Measurements from ENCODE around the gene PRUNE2.

DNA sequence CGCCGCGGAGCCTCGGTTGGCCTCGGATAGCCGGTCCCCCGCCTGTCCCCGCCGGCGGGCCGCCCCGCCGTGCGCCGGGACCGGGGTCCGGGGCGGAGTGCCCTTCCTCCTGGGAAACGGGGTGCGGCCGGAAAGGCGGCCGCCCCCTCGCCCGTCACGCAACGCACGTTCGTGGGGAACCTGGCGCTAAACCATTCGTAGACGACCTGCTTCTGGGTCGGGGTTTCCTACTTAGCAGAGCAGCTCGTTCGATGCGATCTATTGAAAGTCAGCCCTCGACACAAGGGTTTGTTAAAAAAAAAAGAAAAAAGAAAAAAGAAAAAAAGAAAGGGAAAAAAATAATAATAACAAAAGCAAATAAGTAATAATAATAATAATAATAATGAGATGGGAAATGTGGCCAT lies 334.2 kb downstream of the PRUNE2 start:
- TF ChIP-seq, protein P1, sequence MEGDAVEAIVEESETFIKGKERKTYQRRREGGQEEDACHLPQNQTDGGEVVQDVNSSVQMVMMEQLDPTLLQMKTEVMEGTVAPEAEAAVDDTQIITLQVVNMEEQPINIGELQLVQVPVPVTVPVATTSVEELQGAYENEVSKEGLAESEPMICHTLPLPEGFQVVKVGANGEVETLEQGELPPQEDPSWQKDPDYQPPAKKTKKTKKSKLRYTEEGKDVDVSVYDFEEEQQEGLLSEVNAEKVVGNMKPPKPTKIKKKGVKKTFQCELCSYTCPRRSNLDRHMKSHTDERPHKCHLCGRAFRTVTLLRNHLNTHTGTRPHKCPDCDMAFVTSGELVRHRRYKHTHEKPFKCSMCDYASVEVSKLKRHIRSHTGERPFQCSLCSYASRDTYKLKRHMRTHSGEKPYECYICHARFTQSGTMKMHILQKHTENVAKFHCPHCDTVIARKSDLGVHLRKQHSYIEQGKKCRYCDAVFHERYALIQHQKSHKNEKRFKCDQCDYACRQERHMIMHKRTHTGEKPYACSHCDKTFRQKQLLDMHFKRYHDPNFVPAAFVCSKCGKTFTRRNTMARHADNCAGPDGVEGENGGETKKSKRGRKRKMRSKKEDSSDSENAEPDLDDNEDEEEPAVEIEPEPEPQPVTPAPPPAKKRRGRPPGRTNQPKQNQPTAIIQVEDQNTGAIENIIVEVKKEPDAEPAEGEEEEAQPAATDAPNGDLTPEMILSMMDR (IDR thresholded peaks at IDR 0.05; ENCODE audit: insufficient read depth, low read length) = no peak
- no peak for TF ChIP-seq POLR2AphosphoS5 (IDR thresholded peaks at IDR 0.05; ENCODE audit: low read depth)
- TF ChIP-seq, protein P2, sequence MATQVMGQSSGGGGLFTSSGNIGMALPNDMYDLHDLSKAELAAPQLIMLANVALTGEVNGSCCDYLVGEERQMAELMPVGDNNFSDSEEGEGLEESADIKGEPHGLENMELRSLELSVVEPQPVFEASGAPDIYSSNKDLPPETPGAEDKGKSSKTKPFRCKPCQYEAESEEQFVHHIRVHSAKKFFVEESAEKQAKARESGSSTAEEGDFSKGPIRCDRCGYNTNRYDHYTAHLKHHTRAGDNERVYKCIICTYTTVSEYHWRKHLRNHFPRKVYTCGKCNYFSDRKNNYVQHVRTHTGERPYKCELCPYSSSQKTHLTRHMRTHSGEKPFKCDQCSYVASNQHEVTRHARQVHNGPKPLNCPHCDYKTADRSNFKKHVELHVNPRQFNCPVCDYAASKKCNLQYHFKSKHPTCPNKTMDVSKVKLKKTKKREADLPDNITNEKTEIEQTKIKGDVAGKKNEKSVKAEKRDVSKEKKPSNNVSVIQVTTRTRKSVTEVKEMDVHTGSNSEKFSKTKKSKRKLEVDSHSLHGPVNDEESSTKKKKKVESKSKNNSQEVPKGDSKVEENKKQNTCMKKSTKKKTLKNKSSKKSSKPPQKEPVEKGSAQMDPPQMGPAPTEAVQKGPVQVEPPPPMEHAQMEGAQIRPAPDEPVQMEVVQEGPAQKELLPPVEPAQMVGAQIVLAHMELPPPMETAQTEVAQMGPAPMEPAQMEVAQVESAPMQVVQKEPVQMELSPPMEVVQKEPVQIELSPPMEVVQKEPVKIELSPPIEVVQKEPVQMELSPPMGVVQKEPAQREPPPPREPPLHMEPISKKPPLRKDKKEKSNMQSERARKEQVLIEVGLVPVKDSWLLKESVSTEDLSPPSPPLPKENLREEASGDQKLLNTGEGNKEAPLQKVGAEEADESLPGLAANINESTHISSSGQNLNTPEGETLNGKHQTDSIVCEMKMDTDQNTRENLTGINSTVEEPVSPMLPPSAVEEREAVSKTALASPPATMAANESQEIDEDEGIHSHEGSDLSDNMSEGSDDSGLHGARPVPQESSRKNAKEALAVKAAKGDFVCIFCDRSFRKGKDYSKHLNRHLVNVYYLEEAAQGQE (IDR thresholded peaks at IDR 0.05; ENCODE audit: insufficient replicate concordance, low read depth) = no peak
- no peak for TF ChIP-seq SPI1 (IDR thresholded peaks at IDR 0.05; ENCODE audit: borderline replicate concordance, low read depth)
- no peak for TF ChIP-seq GABPA (IDR thresholded peaks at IDR 0.05; ENCODE audit: low read depth)

All from HL-60 (cell line).